ENCODE results near the gene PPARG. TPM values are rescaled to one million over a fixed set of nuclear protein-coding genes. Genes with fewer than 3 reads are reported as not detected.

Gene PPARG
- polyA plus RNA-seq, 3 donors from 2014 or later, result not detected

GRCh38 chr3:12349895-12350811 lies 61.3 kb downstream of the PPARG start:
- Mint-ChIP-seq H3K4me3 (no peak overlapping the region), H3K9me3 (no peaks in the 10 kb centered on the region), H3K27me3 (ENCODE audit: low read depth in 3 of 3) (peaks cover 1 to 3% (median 2%) of the 10 kb centered on the region in 3 donors), H3K4me1 (no peaks in the 10 kb centered on the region), H3K36me3 (no peaks in the 10 kb centered on the region), H3K27ac (no peak overlapping the region)
- no peak for DNase-seq

GRCh38 chr3:12351145-12351544 lies 62.3 kb downstream of the PPARG start:
- Mint-ChIP-seq H3K27me3 (ENCODE audit: low read depth in 3 of 3) (peaks cover 1 to 3% (median 2%) of the 10 kb centered on the region in 3 donors), H3K4me3 (no peak overlapping the region), H3K4me1 (peaks cover 0 to 1% of the 10 kb centered on the region in 2 donors), H3K9me3 (no peaks in the 10 kb centered on the region), H3K36me3 (no peaks in the 10 kb centered on the region), H3K27ac (no peak overlapping the region)
- DNase-seq, result no peak

GRCh38 chr3:12352253-12352652 lies 63.4 kb downstream of the PPARG start:
- Mint-ChIP-seq H3K36me3 (no peaks in the 10 kb centered on the region), H3K27me3 (ENCODE audit: low read depth in 3 of 3) (peaks cover 0 to 4% (median 4%) of the 10 kb centered on the region in 3 donors), H3K4me1 (peaks cover 0 to 1% of the 10 kb centered on the region in 2 donors), H3K27ac (no peak overlapping the region), H3K9me3 (no peaks in the 10 kb centered on the region), H3K4me3 (no peak overlapping the region)
- no peak for DNase-seq

- Mint-ChIP-seq H3K4me1 (peaks cover 0 to 1% of the 10 kb centered on the region in 2 donors), H3K36me3 (no peaks in the 10 kb centered on the region), H3K4me3 (no peak overlapping the region), H3K27me3 (ENCODE audit: low read depth in 3 of 3) (peaks cover 0 to 4% (median 2%) of the 10 kb centered on the region in 3 donors), H3K9me3 (no peaks in the 10 kb centered on the region), H3K27ac (no peak overlapping the region)
- no peak for DNase-seq
Observed at GRCh38 chr3:12352755-12353154, 63.9 kb downstream of the PPARG start.

GRCh38 chr3:12353796-12354525 lies 65.1 kb downstream of the PPARG start:
- Mint-ChIP-seq H3K27me3 (ENCODE audit: low read depth in 3 of 3) (peaks cover 0 to 4% (median 2%) of the 10 kb centered on the region in 3 donors), H3K36me3 (no peaks in the 10 kb centered on the region), H3K27ac (no peak overlapping the region), H3K9me3 (no peaks in the 10 kb centered on the region), H3K4me1 (peaks cover 0 to 1% of the 10 kb centered on the region in 2 donors), H3K4me3 (no peak overlapping the region)
- no peak for DNase-seq

- H3K4me1 Mint-ChIP-seq, result peaks cover 0 to 1% of the 10 kb centered on the region in 2 donors
- H3K4me3 Mint-ChIP-seq, result no peak overlapping the region
- H3K27ac Mint-ChIP-seq, result no peak overlapping the region
- DNase-seq, result no peak
- H3K36me3 Mint-ChIP-seq, result peaks cover 0 to 4% (median 0%) of the 10 kb centered on the region in 3 donors
- H3K27me3 Mint-ChIP-seq (ENCODE audit: low read depth in 3 of 3), result peaks cover 0 to 4% (median 2%) of the 10 kb centered on the region in 3 donors
- H3K9me3 Mint-ChIP-seq, result no peaks in the 10 kb centered on the region
Observed at GRCh38 chr3:12356175-12356574, 67.3 kb downstream of the PPARG start.

GRCh38 chr3:12356996-12357395 lies 68.1 kb downstream of the PPARG start:
- Mint-ChIP-seq H3K4me1 (peaks cover 0 to 1% of the 10 kb centered on the region in 2 donors), H3K36me3 (peaks cover 0 to 4% (median 0%) of the 10 kb centered on the region in 3 donors), H3K9me3 (no peaks in the 10 kb centered on the region), H3K4me3 (no peak overlapping the region), H3K27ac (no peak overlapping the region), H3K27me3 (ENCODE audit: low read depth in 3 of 3) (peaks cover 0 to 4% (median 2%) of the 10 kb centered on the region in 3 donors)
- no peak for DNase-seq

- H3K4me3 Mint-ChIP-seq, result no peak overlapping the region
- H3K36me3 Mint-ChIP-seq, result peaks cover 0 to 4% (median 0%) of the 10 kb centered on the region in 3 donors
- no peaks in the 10 kb centered on the region for H3K9me3 Mint-ChIP-seq
- H3K27ac Mint-ChIP-seq, result no peak overlapping the region
- H3K27me3 Mint-ChIP-seq (ENCODE audit: low read depth in 3 of 3), result peaks cover 0 to 2% (median 2%) of the 10 kb centered on the region in 3 donors
- DNase-seq, result no peak
- peaks cover 0 to 1% of the 10 kb centered on the region in 2 donors for H3K4me1 Mint-ChIP-seq
Observed at GRCh38 chr3:12357456-12357855, 68.6 kb downstream of the PPARG start.

GRCh38 chr3:12363397-12364195 lies 74.7 kb downstream of the PPARG start:
- Mint-ChIP-seq H3K9me3 (no peaks in the 10 kb centered on the region), H3K27me3 (ENCODE audit: low read depth in 3 of 3) (peaks cover 0 to 1% (median 0%) of the 10 kb centered on the region in 3 donors), H3K36me3 (peaks cover 0 to 4% (median 0%) of the 10 kb centered on the region in 3 donors), H3K4me1 (peaks cover 7 to 8% of the 10 kb centered on the region in 2 donors), H3K4me3 (peak overlapping the region in 1 of 5 donors; percentile 40), H3K27ac (no peak overlapping the region)
- DNase-seq, result no peak

GRCh38 chr3:12367346-12367745 lies 78.5 kb downstream of the PPARG start:
- H3K27me3 Mint-ChIP-seq (ENCODE audit: low read depth in 3 of 3), result peaks cover 0 to 2% (median 1%) of the 10 kb centered on the region in 3 donors
- H3K27ac Mint-ChIP-seq, result no peak overlapping the region
- H3K9me3 Mint-ChIP-seq, result no peaks in the 10 kb centered on the region
- H3K4me1 Mint-ChIP-seq, result peaks cover 7 to 8% of the 10 kb centered on the region in 2 donors
- H3K4me3 Mint-ChIP-seq, result no peak overlapping the region
- no peak for DNase-seq
- H3K36me3 Mint-ChIP-seq, result no peaks in the 10 kb centered on the region

- no peaks in the 10 kb centered on the region for H3K36me3 Mint-ChIP-seq
- no peak overlapping the region for H3K4me3 Mint-ChIP-seq
- no peak for DNase-seq
- no peaks in the 10 kb centered on the region for H3K9me3 Mint-ChIP-seq
- H3K4me1 Mint-ChIP-seq, result peaks cover 3 to 4% of the 10 kb centered on the region in 2 donors
- peaks cover 0 to 2% (median 2%) of the 10 kb centered on the region in 3 donors for H3K27me3 Mint-ChIP-seq (ENCODE audit: low read depth in 3 of 3)
- no peak overlapping the region for H3K27ac Mint-ChIP-seq
Observed at GRCh38 chr3:12369029-12369428, 80.2 kb downstream of the PPARG start.

- no peak for DNase-seq
- Mint-ChIP-seq H3K4me3 (no peak overlapping the region), H3K9me3 (no peaks in the 10 kb centered on the region), H3K4me1 (no peaks in the 10 kb centered on the region), H3K27ac (no peak overlapping the region), H3K36me3 (no peaks in the 10 kb centered on the region), H3K27me3 (ENCODE audit: low read depth in 3 of 3) (peaks cover 2 to 4% (median 2%) of the 10 kb centered on the region in 3 donors)
Observed at GRCh38 chr3:12369598-12369997, 80.7 kb downstream of the PPARG start.

- peaks cover 0 to 2% (median 0%) of the 10 kb centered on the region in 6 donors for H3K9me3 Mint-ChIP-seq
Observed at GRCh38 chr3:12370758-12371157, 81.9 kb downstream of the PPARG start.

More at GRCh38 chr3:12370758-12371157, 81.9 kb downstream of the PPARG start:
- no peak for DNase-seq
- H3K4me3 Mint-ChIP-seq, result no peak overlapping the region
- H3K36me3 Mint-ChIP-seq, result no peaks in the 10 kb centered on the region
- no peaks in the 10 kb centered on the region for H3K4me1 Mint-ChIP-seq
- no peak overlapping the region for H3K27ac Mint-ChIP-seq
- H3K27me3 Mint-ChIP-seq (ENCODE audit: low read depth in 3 of 3), result peaks cover 2 to 4% (median 2%) of the 10 kb centered on the region in 3 donors

Measured in immature natural killer cell (primary cell).